SK-N-SH (cell line): Measurements from ENCODE around the gene RASL10A. TPM values are rescaled to one million over a fixed set of nuclear protein-coding genes. Genes with fewer than 3 reads are reported as not detected.

Experiments
- CTCF ChIA-PET: fragments of 300-600, 350-600 bp; formaldehyde crosslinking; extraction: SDS; loops from one replicate; lab custom pipeline; 2021; lab: Yijun Ruan, JAX
- POLR2A ChIA-PET: fragments of 350-600 bp; sonication (Branson Sonifier 250); formaldehyde crosslinking; extraction: SDS; loops from one replicate; lab custom pipeline; 2020; ENCODE audit warnings: antibody characterized with exemption, inconsistent platforms; lab: Yijun Ruan, JAX
- DNase-seq: peaks from one replicate; pipeline ENCODE4 v3.0.0; 2012
- H2AFZ ChIP-seq: fragments of 200-600 bp; sonication (generic); 2 replicates; pipeline ENCODE4 v1.8.1; 2016; ENCODE audit warnings: antibody characterized with exemption, mild to moderate bottlenecking, low read depth
- H3F3A ChIP-seq: fragments of 200-600 bp; sonication (generic); replicated peaks from 2 replicates; pipeline ENCODE3; 2016; ENCODE audit warnings: antibody characterized with exemption, mild to moderate bottlenecking; ENCODE audit not compliant: insufficient read depth
- H3K27ac ChIP-seq, 2 experiments: fragments of 200-500 bp in 1 of 2; fragments of 200-600 bp in 1 of 2; sonication (Bioruptor generic) in 1 of 2; sonication (generic), shearing (Covaris generic) in 1 of 2; 2 replicates each; pipeline versions ENCODE4 v1.5.1 to v1.6.1; 2014 to 2016; ENCODE audit warnings: low read depth in 2 of 2, inconsistent platforms in 1 of 2, low read length in 1 of 2, mild to moderate bottlenecking in 1 of 2, mixed read lengths in 1 of 2
- H3K27me3 ChIP-seq: fragments of 200-600 bp; sonication (generic), shearing (Covaris generic); 2 replicates; pipeline ENCODE4 v1.6.1; 2016; ENCODE audit warnings: mixed run types; ENCODE audit not compliant: insufficient read depth
- H3K36me3 ChIP-seq, 2 experiments: fragments of 200-500 bp in 1 of 2; fragments of 200-600 bp in 1 of 2; sonication (Bioruptor generic) in 1 of 2; sonication (generic) in 1 of 2; replicated peaks in 1 of 2; 2 replicates each; pipeline versions ENCODE3 to v1.5.1; 2014 to 2016; ENCODE audit warnings: low read length in 1 of 2, mild to moderate bottlenecking in 1 of 2; ENCODE audit not compliant: insufficient read depth in 2 of 2, control insufficient read depth in 1 of 2
- H3K4me1 ChIP-seq, 2 experiments: fragments of 200-500 bp in 1 of 2; fragments of 200-600 bp in 1 of 2; sonication (Bioruptor generic) in 1 of 2; sonication (generic), shearing (Covaris generic) in 1 of 2; 2 replicates each; pipeline versions ENCODE4 v1.5.1 to v1.6.1; 2014 to 2016; ENCODE audit warnings: low read depth in 1 of 2, low read length in 1 of 2, mixed run types in 1 of 2; ENCODE audit not compliant: insufficient read depth in 2 of 2, control insufficient read depth in 1 of 2
- H3K4me2 ChIP-seq: fragments of 200-600 bp; sonication (generic), shearing (Covaris generic); 2 replicates; pipeline ENCODE4 v1.6.1; 2017; ENCODE audit warnings: mixed run types
- H3K4me3 ChIP-seq, 2 experiments: fragments of 200-500 bp in 1 of 2; fragments of 200-600 bp in 1 of 2; sonication (Bioruptor generic) in 1 of 2; sonication (generic), shearing (Covaris generic) in 1 of 2; 2 replicates each; pipeline versions ENCODE4 v1.5.1 to v1.8.1; 2014 to 2016; ENCODE audit warnings: low read depth in 2 of 2, inconsistent platforms in 1 of 2, low read length in 1 of 2, mild to moderate bottlenecking in 1 of 2, mixed read lengths in 1 of 2, moderate library complexity in 1 of 2
- H3K79me2 ChIP-seq: fragments of 200-600 bp; sonication (generic); 2 replicates; pipeline ENCODE4 v1.8.1; 2017; ENCODE audit warnings: mild to moderate bottlenecking; ENCODE audit not compliant: insufficient read depth
- H3K9ac ChIP-seq: fragments of 200-600 bp; sonication (generic); 2 replicates; pipeline ENCODE4 v1.6.1; 2017; ENCODE audit warnings: mixed run types
- H3K9me2 ChIP-seq: fragments of 200-600 bp; sonication (generic); 2 replicates; pipeline ENCODE4 v1.6.1; 2017; ENCODE audit warnings: mixed run types
- H3K9me3 ChIP-seq: fragments of 200-600 bp; sonication (generic); 2 replicates; pipeline ENCODE4 v1.6.1; 2017; ENCODE audit warnings: mixed run types, mild to moderate bottlenecking, moderate library complexity
- H4K20me1 ChIP-seq: fragments of 200-600 bp; sonication (generic); 2 replicates; pipeline ENCODE4 v1.6.1; 2017; ENCODE audit warnings: mild to moderate bottlenecking, mixed run types; ENCODE audit not compliant: insufficient read depth
- FOXJ3 ChIP-seq: sonication (generic); formaldehyde crosslinking; IDR thresholded peaks from 2 replicates; pipeline ENCODE4 v1.5.1; 2020; ENCODE audit warnings: mild to moderate bottlenecking, missing genetic modification reagents
- GABPA ChIP-seq: IDR thresholded peaks from 2 replicates; pipeline ENCODE4 v1.4.0; 2012; ENCODE audit warnings: low read depth, mild to moderate bottlenecking
- GATA2 ChIP-seq: sonication (generic); formaldehyde crosslinking; IDR thresholded peaks from 2 replicates; pipeline ENCODE4 v1.5.0; 2020; ENCODE audit warnings: mild to moderate bottlenecking, missing genetic modification reagents
- MXI1 ChIP-seq: IDR thresholded peaks from 2 replicates; pipeline ENCODE4 v1.6.1; 2012; ENCODE audit warnings: mild to moderate bottlenecking, low read depth, low read length, improper control_type of control experiment
- NFIC ChIP-seq: IDR thresholded peaks from 2 replicates; pipeline ENCODE4 v1.4.0; 2012; ENCODE audit warnings: borderline replicate concordance
- RFX5 ChIP-seq: IDR thresholded peaks from 2 replicates; pipeline ENCODE4 v1.6.1; 2012; ENCODE audit warnings: mild to moderate bottlenecking, improper control_type of control experiment, low read length
- TCF12 ChIP-seq: IDR thresholded peaks from 2 replicates; pipeline ENCODE4 v1.4.0; 2012
- TEAD4 ChIP-seq: IDR thresholded peaks from 2 replicates; pipeline ENCODE4 v1.4.0; 2012; ENCODE audit warnings: mild to moderate bottlenecking, borderline replicate concordance; ENCODE audit not compliant: insufficient read depth
- YY1 ChIP-seq: IDR thresholded peaks from 2 replicates; pipeline ENCODE4 v1.4.0; 2012; ENCODE audit warnings: low read depth, mild to moderate bottlenecking
- WGBS: methylation state at CpG from one replicate; pipeline ENCODE4 v1.1.6; 2017; ENCODE audit warnings: low lambda C conversion rate; 5-methylcytosine and 5-hydroxymethylcytosine counted together
- polyA plus RNA-seq, 3 experiments: library from polyadenylated mRNA; depleted of rRNA; stranded (reverse); fragments of >200 nt; gene quantifications; 2 replicates each; pipeline ENCODE4 v1.2.3, GENCODE V29; 2012
- TF ChIP-seq, protein P1 (sequence below): fragments of 200-600 bp; sonication (generic); IDR thresholded peaks from 2 replicates; pipeline ENCODE4 v1.6.1; 2017; ENCODE audit warnings: antibody characterized with exemption, mild to moderate bottlenecking, moderate library complexity
- TF ChIP-seq, protein P2 (sequence below): IDR thresholded peaks from 2 replicates; pipeline ENCODE4 v1.4.0; 2012; ENCODE audit warnings: low read depth, borderline replicate concordance

The RASL10A gene
- polyA plus RNA-seq, 1 of the 3 experiments (the other 2 are of a cell fraction): 0.36 TPM

DNA sequence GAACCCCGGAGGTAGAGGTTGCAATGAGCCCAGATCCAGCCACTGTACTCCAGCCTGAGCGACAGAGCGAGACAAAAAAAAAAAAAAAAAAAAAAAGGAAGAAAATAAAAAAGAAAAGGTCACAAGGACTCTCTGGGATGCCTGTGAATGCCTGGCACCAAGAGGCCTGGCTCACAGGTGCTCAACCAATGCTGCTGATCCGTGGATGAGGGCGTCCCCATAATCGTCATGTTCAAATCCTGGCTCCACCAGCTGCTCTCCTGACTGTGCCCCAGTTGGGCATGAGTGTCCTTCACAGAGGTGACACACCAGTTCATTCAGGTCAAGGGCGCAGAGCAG, 9.7 kb downstream of the RASL10A start:
- Histone ChIP-seq H3K4me3 (peak overlapping the region; percentile 74 to 85), H3K9ac (peak overlapping the region; percentile 90; the same call in 1 of the 2 replicates), H3K27me3 (no peaks in the 10 kb centered on the region), H3F3A (peaks cover 5% of the 10 kb centered on the region), H2AFZ (peak overlapping the region; percentile 89), H4K20me1 (peaks cover 10% of the 10 kb centered on the region; the same call in 1 of the 2 replicates), H3K27ac (peak overlapping the region; percentile 88 to 89; a peak in 2 of 4 replicates), H3K36me3 (peaks cover 0 to 6% of the 10 kb centered on the region in 2 experiments), H3K4me2 (peak overlapping the region; percentile 91; the same call in 1 of the 2 replicates), H3K4me1 (peaks cover 12 to 47% of the 10 kb centered on the region in 2 experiments; a peak in 3 of 4 replicates), H3K9me3 (no peaks in the 10 kb centered on the region), H3K79me2 (peaks cover 30% of the 10 kb centered on the region), H3K9me2 (no peaks in the 10 kb centered on the region)
- TF ChIP-seq RFX5: no peak
- no peak for TF ChIP-seq GABPA
- TF ChIP-seq, protein P1, sequence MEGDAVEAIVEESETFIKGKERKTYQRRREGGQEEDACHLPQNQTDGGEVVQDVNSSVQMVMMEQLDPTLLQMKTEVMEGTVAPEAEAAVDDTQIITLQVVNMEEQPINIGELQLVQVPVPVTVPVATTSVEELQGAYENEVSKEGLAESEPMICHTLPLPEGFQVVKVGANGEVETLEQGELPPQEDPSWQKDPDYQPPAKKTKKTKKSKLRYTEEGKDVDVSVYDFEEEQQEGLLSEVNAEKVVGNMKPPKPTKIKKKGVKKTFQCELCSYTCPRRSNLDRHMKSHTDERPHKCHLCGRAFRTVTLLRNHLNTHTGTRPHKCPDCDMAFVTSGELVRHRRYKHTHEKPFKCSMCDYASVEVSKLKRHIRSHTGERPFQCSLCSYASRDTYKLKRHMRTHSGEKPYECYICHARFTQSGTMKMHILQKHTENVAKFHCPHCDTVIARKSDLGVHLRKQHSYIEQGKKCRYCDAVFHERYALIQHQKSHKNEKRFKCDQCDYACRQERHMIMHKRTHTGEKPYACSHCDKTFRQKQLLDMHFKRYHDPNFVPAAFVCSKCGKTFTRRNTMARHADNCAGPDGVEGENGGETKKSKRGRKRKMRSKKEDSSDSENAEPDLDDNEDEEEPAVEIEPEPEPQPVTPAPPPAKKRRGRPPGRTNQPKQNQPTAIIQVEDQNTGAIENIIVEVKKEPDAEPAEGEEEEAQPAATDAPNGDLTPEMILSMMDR: no peak
- TF ChIP-seq YY1: no peak
- TF ChIP-seq TEAD4: no peak
- TF ChIP-seq TCF12: no peak
- no peak for TF ChIP-seq GATA2 (CRISPR knock-in tag)
- TF ChIP-seq, protein P2, sequence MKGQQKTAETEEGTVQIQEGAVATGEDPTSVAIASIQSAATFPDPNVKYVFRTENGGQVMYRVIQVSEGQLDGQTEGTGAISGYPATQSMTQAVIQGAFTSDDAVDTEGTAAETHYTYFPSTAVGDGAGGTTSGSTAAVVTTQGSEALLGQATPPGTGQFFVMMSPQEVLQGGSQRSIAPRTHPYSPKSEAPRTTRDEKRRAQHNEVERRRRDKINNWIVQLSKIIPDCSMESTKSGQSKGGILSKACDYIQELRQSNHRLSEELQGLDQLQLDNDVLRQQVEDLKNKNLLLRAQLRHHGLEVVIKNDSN: no peak
- ChIA-PET POLR2A (no interaction called here), CTCF (interaction anchor here (0.6 to 3.3 kb wide), 14 partner anchors 8 to 69 kb away, joined by 3 to 63 read pairs (median 4); no protein-coding TSS in a partner anchor)
- DNase-seq: no peak
- WGBS: 69% methylated on average over 6 of the region's 7 CpGs

DNA sequence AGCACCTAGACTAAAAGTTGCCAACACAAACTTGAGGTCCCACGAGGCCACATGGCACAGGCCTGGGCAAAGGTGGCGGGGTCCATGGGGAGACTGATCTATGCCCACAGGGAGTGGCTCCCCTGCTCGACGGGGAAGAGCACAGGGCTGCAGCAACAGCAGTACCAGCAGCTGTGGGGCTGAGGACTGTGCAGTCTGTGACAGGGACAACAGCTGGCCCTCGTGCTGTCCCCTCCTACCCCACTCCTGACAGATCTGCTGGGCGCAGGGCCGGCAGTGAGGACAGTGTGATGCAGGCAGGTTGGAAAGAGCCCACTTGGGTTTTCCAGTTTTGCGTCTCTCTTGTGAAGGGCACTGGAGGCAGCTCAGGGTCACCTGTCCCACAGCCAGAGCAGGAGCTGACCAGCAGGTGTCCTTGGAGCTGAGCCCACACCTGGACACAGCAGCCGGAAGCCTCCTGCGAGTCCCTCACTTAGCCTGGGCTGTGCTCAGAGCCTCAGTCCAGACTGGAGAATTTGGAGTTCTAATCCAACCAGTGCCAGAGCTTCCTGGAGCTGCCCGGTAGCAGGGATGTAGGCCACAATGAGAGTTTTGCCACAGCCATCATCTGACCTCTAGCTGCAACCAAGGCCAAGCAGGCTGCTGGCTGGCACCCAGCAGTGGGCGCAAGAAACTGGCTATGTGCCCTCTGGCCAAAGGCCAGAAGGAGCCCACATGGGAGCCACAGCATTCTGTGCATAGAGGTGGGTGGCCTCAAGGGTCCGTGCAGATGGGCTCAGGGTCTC, 12.6 kb downstream of the RASL10A start:
- Histone ChIP-seq H3K27me3 (no peaks in the 10 kb centered on the region), H3K36me3 (peaks cover 8 to 32% of the 10 kb centered on the region in 2 experiments), H3F3A (peaks cover 31% of the 10 kb centered on the region), H3K4me3 (no peak overlapping the region), H3K79me2 (peaks cover 8% of the 10 kb centered on the region), H3K9ac (no peak overlapping the region), H3K27ac (no peak overlapping the region; a peak in 1 of 4 replicates), H3K9me3 (no peaks in the 10 kb centered on the region), H3K4me1 (peaks cover 0 to 25% of the 10 kb centered on the region in 2 experiments; a peak in 1 of 4 replicates), H3K4me2 (no peak overlapping the region), H3K9me2 (no peaks in the 10 kb centered on the region)
- POLR2A ChIA-PET: no interaction called here
- DNase-seq: peak; percentile 43
- CTCF ChIA-PET: interaction anchor here (1.4 to 4.2 kb wide), 4 partner anchors 8 to 323 kb away, joined by 3 to 24 read pairs (median 15); no protein-coding TSS in a partner anchor
- TF ChIP-seq NFIC (peak; percentile 51), FOXJ3 (no peak), MXI1 (peak; percentile 27; the same call in 1 of the 2 replicates)
- TF ChIP-seq, all 33 proteins: peak for 2
- H2AFZ ChIP-seq: no peak overlapping the region
- H4K20me1 ChIP-seq: peaks cover 13% of the 10 kb centered on the region; the same call in 1 of the 2 replicates
- WGBS: 100% methylated on average over 1 of the region's 13 CpGs
